Activated naive CD4-positive, alpha-beta T cell treated with anti-CD3 and anti-CD28 coated beads, Interleukin-2, amount 10 ng/mL, durations not matched to agents 7 days and 5 days (primary cell): ENCODE data around the gene SLC44A1.

Experiments
- CTCF ChIA-PET: fragments of 350-600 bp; sonication (Branson Sonifier 250); formaldehyde crosslinking; loops from one replicate; lab custom pipeline; 2021; ENCODE audit warnings: antibody characterized with exemption; lab: Charles Lee
- DNase-seq: peaks from one replicate; pipeline ENCODE4 v3.0.0-alpha.2; 2020
- H3K27ac Mint-ChIP-seq: one replicate; pipeline ENCODE4 v1.8.0; 2021; ENCODE audit warnings: mild to moderate bottlenecking, moderate library complexity, mixed read lengths
- H3K27me3 Mint-ChIP-seq: one replicate; pipeline ENCODE4 v1.8.0; 2021; ENCODE audit warnings: mild to moderate bottlenecking, mixed read lengths
- H3K36me3 Mint-ChIP-seq: one replicate; pipeline ENCODE4 v1.8.0; 2021; ENCODE audit warnings: mixed read lengths
- H3K4me1 Mint-ChIP-seq: one replicate; pipeline ENCODE4 v1.8.0; 2021; ENCODE audit warnings: mixed read lengths
- H3K4me3 Mint-ChIP-seq: one replicate; pipeline ENCODE4 v1.8.0; 2021; ENCODE audit warnings: mild to moderate bottlenecking, moderate library complexity, mixed read lengths
- H3K9me3 Mint-ChIP-seq: one replicate; pipeline ENCODE4 v1.8.0; 2021; ENCODE audit warnings: mixed read lengths

SLC44A1 gene

GRCh38 chr9:105360344-105360743 lies 115.9 kb downstream of the SLC44A1 start:
- CTCF ChIA-PET, result interaction anchor here (0.8 to 1.5 kb wide), 5 partner anchors 10 to 495 kb away, joined by 3 to 4 read pairs (median 3); partner anchors contain the start of gene SLC44A1
- H3K27ac Mint-ChIP-seq, result no peak overlapping the region

GRCh38 chr9:105361873-105362272 lies 117.4 kb downstream of the SLC44A1 start:
- DNase-seq, result no peak

More at GRCh38 chr9:105360344-105360743, 115.9 kb downstream of the SLC44A1 start:
- no peak for DNase-seq
- H3K36me3 Mint-ChIP-seq, result peaks cover 2% of the 10 kb centered on the region
- H3K4me3 Mint-ChIP-seq, result no peak overlapping the region
- no peaks in the 10 kb centered on the region for H3K9me3 Mint-ChIP-seq
- H3K4me1 Mint-ChIP-seq, result peaks cover 17% of the 10 kb centered on the region
- H3K27me3 Mint-ChIP-seq, result no peaks in the 10 kb centered on the region

GRCh38 chr9:105362470-105362869 lies 118.0 kb downstream of the SLC44A1 start:
- H3K9me3 Mint-ChIP-seq, result no peaks in the 10 kb centered on the region
- peaks cover 13% of the 10 kb centered on the region for H3K4me1 Mint-ChIP-seq
- H3K27me3 Mint-ChIP-seq, result no peaks in the 10 kb centered on the region
- CTCF ChIA-PET, result no interaction called here
- no peak overlapping the region for H3K4me3 Mint-ChIP-seq
- DNase-seq, result no peak
- H3K27ac Mint-ChIP-seq, result no peak overlapping the region
- H3K36me3 Mint-ChIP-seq, result peaks cover 6% of the 10 kb centered on the region

More at GRCh38 chr9:105361873-105362272, 117.4 kb downstream of the SLC44A1 start:
- no peak overlapping the region for H3K4me3 Mint-ChIP-seq
- H3K27ac Mint-ChIP-seq, result no peak overlapping the region
- peaks cover 5% of the 10 kb centered on the region for H3K36me3 Mint-ChIP-seq
- H3K9me3 Mint-ChIP-seq, result no peaks in the 10 kb centered on the region
- H3K4me1 Mint-ChIP-seq, result peaks cover 13% of the 10 kb centered on the region
- CTCF ChIA-PET, result no interaction called here
- no peaks in the 10 kb centered on the region for H3K27me3 Mint-ChIP-seq

- Mint-ChIP-seq H3K27me3 (no peaks in the 10 kb centered on the region), H3K9me3 (no peaks in the 10 kb centered on the region), H3K4me3 (no peak overlapping the region), H3K36me3 (peaks cover 6% of the 10 kb centered on the region), H3K4me1 (peaks cover 13% of the 10 kb centered on the region), H3K27ac (no peak overlapping the region)
- CTCF ChIA-PET, result no interaction called here
- no peak for DNase-seq
These were observed 119.4 kb downstream of the SLC44A1 start for GRCh38 chr9:105363837-105364236.

GRCh38 chr9:105369911-105370310 lies 125.5 kb downstream of the SLC44A1 start:
- Mint-ChIP-seq H3K4me3 (no peak overlapping the region), H3K27ac (no peak overlapping the region), H3K4me1 (peaks cover 15% of the 10 kb centered on the region), H3K36me3 (peaks cover 5% of the 10 kb centered on the region), H3K27me3 (no peaks in the 10 kb centered on the region), H3K9me3 (no peaks in the 10 kb centered on the region)
- CTCF ChIA-PET, result interaction anchor here (0.8 kb wide), 1 partner anchor 10 kb away, joined by 3 read pairs; no protein-coding TSS in a partner anchor
- DNase-seq, result no peak

- Mint-ChIP-seq H3K4me1 (peaks cover 15% of the 10 kb centered on the region), H3K4me3 (no peak overlapping the region), H3K27me3 (no peaks in the 10 kb centered on the region), H3K9me3 (no peaks in the 10 kb centered on the region), H3K36me3 (no peaks in the 10 kb centered on the region), H3K27ac (no peak overlapping the region)
- CTCF ChIA-PET, result no interaction called here
- no peak for DNase-seq
These were observed 129.3 kb downstream of the SLC44A1 start for GRCh38 chr9:105373723-105374122.

GRCh38 chr9:105375323-105375722 lies 130.9 kb downstream of the SLC44A1 start:
- H3K4me1 Mint-ChIP-seq, result peaks cover 13% of the 10 kb centered on the region
- H3K9me3 Mint-ChIP-seq, result no peaks in the 10 kb centered on the region
- no peak for DNase-seq
- H3K36me3 Mint-ChIP-seq, result no peaks in the 10 kb centered on the region
- H3K27ac Mint-ChIP-seq, result no peak overlapping the region
- H3K27me3 Mint-ChIP-seq, result no peaks in the 10 kb centered on the region
- CTCF ChIA-PET, result interaction anchor here (1.2 kb wide), 1 partner anchor 15 kb away, joined by 4 read pairs; no protein-coding TSS in a partner anchor
- H3K4me3 Mint-ChIP-seq, result no peak overlapping the region

- no peak for DNase-seq
- H3K4me1 Mint-ChIP-seq, result peaks cover under 1% of the 10 kb centered on the region
- no peaks in the 10 kb centered on the region for H3K27me3 Mint-ChIP-seq
- no peaks in the 10 kb centered on the region for H3K9me3 Mint-ChIP-seq
- H3K36me3 Mint-ChIP-seq, result peaks cover 2% of the 10 kb centered on the region
- no peak overlapping the region for H3K4me3 Mint-ChIP-seq
- CTCF ChIA-PET, result no interaction called here
- no peak overlapping the region for H3K27ac Mint-ChIP-seq
These were observed 132.4 kb downstream of the SLC44A1 start for GRCh38 chr9:105376893-105377292.

- Mint-ChIP-seq H3K27me3 (no peaks in the 10 kb centered on the region), H3K4me3 (peak overlapping the region; percentile 82), H3K9me3 (no peaks in the 10 kb centered on the region), H3K4me1 (peaks cover 24% of the 10 kb centered on the region), H3K36me3 (peaks cover 2% of the 10 kb centered on the region), H3K27ac (peak overlapping the region; percentile 84)
- peak; percentile 51 for DNase-seq
- CTCF ChIA-PET, result interaction anchor here (0.7 to 1.7 kb wide), 2 partner anchors 20 to 30 kb away, joined by 3 to 5 read pairs; no protein-coding TSS in a partner anchor
These were observed 141.0 kb downstream of the SLC44A1 start for GRCh38 chr9:105385381-105385985.

GRCh38 chr9:105389796-105390195 lies 145.3 kb downstream of the SLC44A1 start:
- Mint-ChIP-seq H3K4me3 (no peak overlapping the region), H3K9me3 (no peaks in the 10 kb centered on the region), H3K4me1 (peaks cover 20% of the 10 kb centered on the region), H3K27ac (no peak overlapping the region), H3K36me3 (no peaks in the 10 kb centered on the region), H3K27me3 (peaks cover 6% of the 10 kb centered on the region)
- CTCF ChIA-PET, result no interaction called here
- DNase-seq, result no peak

- no peaks in the 10 kb centered on the region for H3K9me3 Mint-ChIP-seq
- peaks cover 9% of the 10 kb centered on the region for H3K4me1 Mint-ChIP-seq
- DNase-seq, result no peak
- H3K36me3 Mint-ChIP-seq, result no peaks in the 10 kb centered on the region
- H3K27ac Mint-ChIP-seq, result no peak overlapping the region
- peaks cover 16% of the 10 kb centered on the region for H3K27me3 Mint-ChIP-seq
- CTCF ChIA-PET, result no interaction called here
- no peak overlapping the region for H3K4me3 Mint-ChIP-seq
These were observed 146.4 kb downstream of the SLC44A1 start for GRCh38 chr9:105390871-105391270.

- H3K4me3 Mint-ChIP-seq, result no peak overlapping the region
- H3K9me3 Mint-ChIP-seq, result no peaks in the 10 kb centered on the region
- peaks cover 7% of the 10 kb centered on the region for H3K4me1 Mint-ChIP-seq
- H3K36me3 Mint-ChIP-seq, result no peaks in the 10 kb centered on the region
- H3K27ac Mint-ChIP-seq, result no peak overlapping the region
- H3K27me3 Mint-ChIP-seq, result peaks cover 16% of the 10 kb centered on the region
- CTCF ChIA-PET, result interaction anchor here (0.9 kb wide), 1 partner anchor 137 kb away, joined by 3 read pairs; no protein-coding TSS in a partner anchor
- DNase-seq, result no peak
These were observed 146.8 kb downstream of the SLC44A1 start for GRCh38 chr9:105391288-105391687.

GRCh38 chr9:105392531-105392930 lies 148.1 kb downstream of the SLC44A1 start:
- peaks cover 20% of the 10 kb centered on the region for H3K27me3 Mint-ChIP-seq
- no peak for DNase-seq
- peaks cover 5% of the 10 kb centered on the region for H3K4me1 Mint-ChIP-seq
- H3K27ac Mint-ChIP-seq, result no peak overlapping the region
- no peaks in the 10 kb centered on the region for H3K9me3 Mint-ChIP-seq
- H3K36me3 Mint-ChIP-seq, result no peaks in the 10 kb centered on the region
- CTCF ChIA-PET, result no interaction called here
- H3K4me3 Mint-ChIP-seq, result no peak overlapping the region

GRCh38 chr9:105393576-105394344 lies 149.3 kb downstream of the SLC44A1 start:
- Mint-ChIP-seq H3K27ac (no peak overlapping the region), H3K36me3 (no peaks in the 10 kb centered on the region), H3K27me3 (peaks cover 28% of the 10 kb centered on the region), H3K4me3 (no peak overlapping the region), H3K9me3 (no peaks in the 10 kb centered on the region), H3K4me1 (no peaks in the 10 kb centered on the region)
- CTCF ChIA-PET, result no interaction called here
- DNase-seq, result no peak
